GM23338 (cell line): ENCODE measurements around the gene ERBB3. TPM values are rescaled to one million over a fixed set of nuclear protein-coding genes. Genes with fewer than 3 reads are reported as not detected.

Experiments
- ATAC-seq: fragments of 200-7000 bp; cut with Tn5 transposase; 3 replicates; pipeline ENCODE4 v1.9.1; 2020
- DNase-seq: peaks from one replicate; pipeline ENCODE4 v3.0.0-alpha.2; 2015; ENCODE audit warnings: low spot score
- H2AFZ ChIP-seq: fragments of 200-600 bp; sonication (generic); 2 replicates; pipeline ENCODE4 v1.8.0; 2016; ENCODE audit warnings: antibody characterized with exemption, mild to moderate bottlenecking, moderate library complexity
- H3F3A ChIP-seq: fragments of 200-600 bp; sonication (generic); replicated peaks from 2 replicates; pipeline ENCODE4 v1.8.0; 2017; ENCODE audit warnings: antibody characterized with exemption, mixed run types, low read depth
- H3K27ac ChIP-seq: fragments of 200-600 bp; sonication (generic); 2 replicates; pipeline ENCODE4 v1.6.1; 2016; ENCODE audit warnings: low read depth
- H3K27me3 ChIP-seq: fragments of 200-600 bp; sonication (generic); 2 replicates; pipeline ENCODE4 v1.8.0; 2016; ENCODE audit warnings: mild to moderate bottlenecking, mixed run types, moderate library complexity; ENCODE audit not compliant: insufficient read depth
- H3K36me3 ChIP-seq: fragments of 200-600 bp; sonication (generic); 2 replicates; pipeline ENCODE4 v1.8.0; 2016; ENCODE audit warnings: mild to moderate bottlenecking; ENCODE audit not compliant: insufficient read depth
- H3K4me1 ChIP-seq: fragments of 200-600 bp; sonication (generic); 2 replicates; pipeline ENCODE4 v1.8.0; 2016; ENCODE audit warnings: mild to moderate bottlenecking, moderate library complexity; ENCODE audit not compliant: insufficient read depth
- H3K4me2 ChIP-seq: fragments of 200-600 bp; sonication (generic); 2 replicates; pipeline ENCODE4 v1.7.1; 2017; ENCODE audit warnings: mixed run types
- H3K4me3 ChIP-seq: fragments of 200-600 bp; sonication (generic); 2 replicates; pipeline ENCODE4 v1.6.1; 2016; ENCODE audit warnings: mixed run types
- H3K79me2 ChIP-seq: fragments of 200-600 bp; sonication (generic); replicated peaks from 2 replicates; pipeline ENCODE4 v1.8.0; 2017; ENCODE audit warnings: mild to moderate bottlenecking; ENCODE audit not compliant: insufficient read depth
- H3K9me2 ChIP-seq: fragments of 200-600 bp; sonication (generic); 2 replicates; pipeline ENCODE4 v1.8.0; 2017; ENCODE audit not compliant: insufficient read depth
- H4K20me1 ChIP-seq: fragments of 200-600 bp; sonication (generic); replicated peaks from 2 replicates; pipeline ENCODE4 v1.8.0; 2017; ENCODE audit warnings: mild to moderate bottlenecking; ENCODE audit not compliant: insufficient read depth
- H3K27ac Mint-ChIP-seq: 2 replicates; pipeline ENCODE4 v1.8.0; 2020; ENCODE audit warnings: inconsistent platforms, mild to moderate bottlenecking, moderate library complexity, mixed read lengths
- H3K27me3 Mint-ChIP-seq: 3 replicates; pipeline ENCODE4 v1.8.0; 2022; ENCODE audit warnings: low read depth, mild to moderate bottlenecking, moderate library complexity, mixed read lengths, inconsistent platforms; ENCODE audit not compliant: insufficient read depth, poor library complexity
- H3K36me3 Mint-ChIP-seq: 3 replicates; pipeline ENCODE4 v1.8.0; 2021; ENCODE audit warnings: low read depth, mild to moderate bottlenecking, inconsistent platforms, moderate library complexity, mixed read lengths
- H3K4me1 Mint-ChIP-seq: 3 replicates; pipeline ENCODE4 v1.8.0; 2020; ENCODE audit warnings: mild to moderate bottlenecking, inconsistent platforms, mixed read lengths
- H3K4me3 Mint-ChIP-seq: 3 replicates; pipeline ENCODE4 v1.8.0; 2021; ENCODE audit warnings: moderate library complexity, mild to moderate bottlenecking, inconsistent platforms, mixed read lengths
- H3K9me3 Mint-ChIP-seq: 3 replicates; pipeline ENCODE4 v1.8.0; 2020; ENCODE audit warnings: moderate library complexity, mild to moderate bottlenecking, inconsistent platforms, mixed read lengths
- CREB1 ChIP-seq: fragments of 250-450 bp; sonication (Bioruptor Pico); IDR thresholded peaks from 2 replicates; pipeline ENCODE4 v1.5.0; 2020; ENCODE audit warnings: low read depth, mild to moderate bottlenecking, moderate library complexity
- CTCF ChIP-seq, 2 experiments: fragments of 200-600 bp in 1 of 2; sonication (generic) in 1 of 2; conservative IDR thresholded peaks; 2 replicates each; pipeline versions ENCODE4 v1.5.1 to v1.6.1; 2016 to 2017; ENCODE audit warnings: antibody characterized with exemption in 2 of 2, low read depth in 2 of 2, mild to moderate bottlenecking in 2 of 2, moderate library complexity in 1 of 2
- EZH2 ChIP-seq: fragments of 200-600 bp; sonication (generic); IDR thresholded peaks from one replicate; pipeline ENCODE4 v1.8.0; 2017; ENCODE audit warnings: antibody characterized with exemption, mild to moderate bottlenecking, low read depth; ENCODE audit not compliant: unreplicated experiment
- EZH2phosphoT487 ChIP-seq: fragments of 200-600 bp; sonication (generic); IDR thresholded peaks from one replicate; pipeline ENCODE4 v1.8.1; 2018; ENCODE audit warnings: antibody characterized with exemption; ENCODE audit not compliant: unreplicated experiment
- POLR2AphosphoS5 ChIP-seq: IDR thresholded peaks from 2 replicates; pipeline ENCODE4 v1.6.1; 2016; ENCODE audit warnings: antibody characterized with exemption, low read depth
- ZNF114 ChIP-seq: fragments of 250-450 bp; sonication (Bioruptor Pico); IDR thresholded peaks from 2 replicates; pipeline ENCODE4 v1.5.0; 2020; ENCODE audit warnings: mild to moderate bottlenecking, moderate library complexity
- ZNF331 ChIP-seq: fragments of 250-450 bp; sonication (Bioruptor Pico); IDR thresholded peaks from 2 replicates; pipeline ENCODE4 v1.5.0; 2020; ENCODE audit warnings: low read depth, mild to moderate bottlenecking, moderate library complexity
- ZNF462 ChIP-seq: fragments of 250-450 bp; sonication (Bioruptor Pico); IDR thresholded peaks from 2 replicates; pipeline ENCODE4 v1.5.0; 2020; ENCODE audit warnings: mild to moderate bottlenecking, moderate library complexity
- polyA plus RNA-seq: library from polyadenylated mRNA; unstranded; fragments of >200 nt; fragmentation: Nextera tagmentation; extraction: Ambion mirVana; gene quantifications from 2 replicates; pipeline ENCODE4 v1.2.1, GENCODE V29; 2016
- total RNA-seq: library from RNA; depleted of rRNA; stranded (reverse); fragments of >200 nt; shearing (Covaris generic); gene quantifications from 2 replicates; pipeline ENCODE4 v1.2.3, GENCODE V29; 2014

Gene ERBB3
- total and polyA plus RNA-seq, 2 experiments from 2014 or later, result 21.0 to 54.4 TPM

GRCh38 chr12:56084958-56085543, 5.1 kb downstream of the ERBB3 start:
- peaks cover 21% of the 10 kb centered on the region for H4K20me1 ChIP-seq
- H3K27ac Mint-ChIP-seq, result 0 out of 2 replicates have a peak overlapping the region, but pooled peaks have one; percentile 66
- peaks cover 32% of the 10 kb centered on the region for H3K4me1 Mint-ChIP-seq
- H2AFZ ChIP-seq, result no peak overlapping the region
- peaks cover 20% of the 10 kb centered on the region; the same call in 1 of the 2 replicates for H3F3A ChIP-seq
- H3K27me3 Mint-ChIP-seq, result peaks cover 6% of the 10 kb centered on the region
- TF ChIP-seq ZNF114 (CRISPR knock-in tag), result no peak
- no peak for TF ChIP-seq EZH2phosphoT487
- TF ChIP-seq CREB1 (CRISPR knock-in tag), result no peak
- peak; percentile 73 for TF ChIP-seq CTCF (conservative IDR thresholded peaks at IDR 0.05; ENCODE audit: low read depth in 2 of 2)
- TF ChIP-seq POLR2AphosphoS5, result no peak
- TF ChIP-seq ZNF462, result no peak
- no peak for TF ChIP-seq ZNF331
- TF ChIP-seq EZH2, result no peak
- H3K9me3 Mint-ChIP-seq, result no peaks in the 10 kb centered on the region
- ATAC-seq (peak; percentile 42), DNase-seq (peak; percentile 81)
- no peak overlapping the region; the same call in 2 of the 3 replicates for H3K4me3 Mint-ChIP-seq
- no peak overlapping the region for H3K4me2 ChIP-seq
- H3K27ac ChIP-seq, result no peak overlapping the region
- H3K27me3 ChIP-seq, result no peaks in the 10 kb centered on the region
- H3K9me2 ChIP-seq, result no peaks in the 10 kb centered on the region
- no peak overlapping the region for H3K4me3 ChIP-seq
- peaks cover 30% of the 10 kb centered on the region for H3K79me2 ChIP-seq
- peaks cover 64% of the 10 kb centered on the region for H3K36me3 Mint-ChIP-seq
- peaks cover 22% of the 10 kb centered on the region for H3K4me1 ChIP-seq
- peaks cover 24% of the 10 kb centered on the region; the same call in 1 of the 2 replicates for H3K36me3 ChIP-seq
